ENCODE results near the gene TMEM272. TPM values are rescaled to one million over a fixed set of nuclear protein-coding genes. Genes with fewer than 3 reads are reported as not detected.

TMEM272 gene
- total RNA-seq, 1 donor from 2014 or later, result not detected

DNA sequence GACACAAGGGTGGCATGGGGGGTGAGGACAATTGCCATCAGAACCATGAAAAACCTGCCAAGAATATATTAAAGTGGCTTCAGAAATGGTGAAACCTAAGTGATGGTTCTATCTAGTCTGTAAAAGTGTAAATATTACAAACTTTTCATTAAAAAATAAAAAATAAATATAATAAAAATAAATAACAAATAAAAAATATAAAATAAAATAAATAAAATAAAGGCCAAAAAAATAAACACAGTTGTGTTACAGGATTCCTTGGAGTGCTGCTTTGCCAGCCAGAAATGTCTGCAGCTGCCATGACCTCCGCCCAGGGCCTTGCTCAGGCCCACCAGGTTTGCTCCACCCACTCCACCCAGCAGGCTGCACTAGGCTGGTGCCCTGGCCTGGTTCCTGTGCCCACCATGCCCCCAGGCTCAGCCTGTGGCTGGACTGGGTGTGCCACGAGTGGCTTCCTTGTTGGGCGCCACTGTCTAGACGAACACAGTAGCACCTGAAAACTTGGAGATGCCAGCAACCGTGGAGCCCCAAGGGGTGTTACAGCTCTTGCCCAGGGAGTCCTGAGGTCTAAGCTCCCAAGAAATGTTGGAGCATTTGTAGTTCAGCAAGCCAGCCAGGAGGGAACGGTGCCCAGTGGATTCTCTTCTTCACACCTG is 37.7 kb upstream of the TMEM272 start:
- TF ChIP-seq, protein P1, sequence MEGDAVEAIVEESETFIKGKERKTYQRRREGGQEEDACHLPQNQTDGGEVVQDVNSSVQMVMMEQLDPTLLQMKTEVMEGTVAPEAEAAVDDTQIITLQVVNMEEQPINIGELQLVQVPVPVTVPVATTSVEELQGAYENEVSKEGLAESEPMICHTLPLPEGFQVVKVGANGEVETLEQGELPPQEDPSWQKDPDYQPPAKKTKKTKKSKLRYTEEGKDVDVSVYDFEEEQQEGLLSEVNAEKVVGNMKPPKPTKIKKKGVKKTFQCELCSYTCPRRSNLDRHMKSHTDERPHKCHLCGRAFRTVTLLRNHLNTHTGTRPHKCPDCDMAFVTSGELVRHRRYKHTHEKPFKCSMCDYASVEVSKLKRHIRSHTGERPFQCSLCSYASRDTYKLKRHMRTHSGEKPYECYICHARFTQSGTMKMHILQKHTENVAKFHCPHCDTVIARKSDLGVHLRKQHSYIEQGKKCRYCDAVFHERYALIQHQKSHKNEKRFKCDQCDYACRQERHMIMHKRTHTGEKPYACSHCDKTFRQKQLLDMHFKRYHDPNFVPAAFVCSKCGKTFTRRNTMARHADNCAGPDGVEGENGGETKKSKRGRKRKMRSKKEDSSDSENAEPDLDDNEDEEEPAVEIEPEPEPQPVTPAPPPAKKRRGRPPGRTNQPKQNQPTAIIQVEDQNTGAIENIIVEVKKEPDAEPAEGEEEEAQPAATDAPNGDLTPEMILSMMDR (conservative IDR thresholded peaks at IDR 0.05; ENCODE audit: low read depth, low read length), result no peak
- DNase-seq (ENCODE audit: low read depth), result no peak
- H3K4me3 ChIP-seq (ENCODE audit: low read depth, low read length), result no peak overlapping the region

DNA sequence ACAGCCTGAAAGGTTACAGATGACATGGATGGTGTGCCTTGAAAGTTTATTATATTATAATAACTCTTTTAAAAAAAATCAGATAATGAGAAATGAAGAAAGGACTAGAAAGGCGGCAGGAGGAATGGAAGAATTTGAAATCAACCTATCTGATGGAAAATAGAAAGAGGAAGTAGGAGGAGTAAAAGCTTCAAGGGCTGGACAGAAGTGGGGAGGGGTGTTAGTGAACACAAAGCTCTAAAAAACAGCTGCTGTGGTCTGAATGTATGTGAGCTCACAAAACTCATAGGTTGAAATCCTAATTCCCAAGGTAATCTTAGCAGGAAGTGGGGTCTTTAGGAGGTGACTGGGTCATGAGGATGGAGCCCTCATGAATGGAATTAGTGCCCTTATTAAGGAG is 36.3 kb upstream of the TMEM272 start:
- no peak overlapping the region for H3K4me3 ChIP-seq (ENCODE audit: low read depth, low read length)
- DNase-seq (ENCODE audit: low read depth), result no peak
- TF ChIP-seq, protein P1 (conservative IDR thresholded peaks at IDR 0.05; ENCODE audit: low read depth, low read length), result no peak

DNA sequence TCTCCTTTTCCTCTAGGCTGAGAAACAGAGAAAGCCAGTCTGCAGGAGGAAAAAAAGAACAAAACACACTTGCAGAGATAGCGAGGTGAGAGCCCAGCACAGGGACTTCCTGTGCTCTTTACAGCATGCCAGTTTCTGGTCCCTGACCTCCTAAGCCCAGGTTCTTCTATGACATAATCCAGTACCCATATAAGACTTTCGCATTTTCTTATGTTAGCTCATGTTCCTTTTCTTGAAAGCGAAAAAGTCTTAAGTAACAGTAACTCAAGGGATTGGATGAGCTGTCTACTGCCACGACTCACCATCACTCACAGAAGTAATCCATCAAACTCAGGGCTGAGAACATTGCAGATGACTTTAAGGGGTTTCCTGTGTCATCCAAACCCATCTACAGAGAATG is 34.2 kb upstream of the TMEM272 start:
- DNase-seq (ENCODE audit: low read depth), result no peak
- TF ChIP-seq, protein P1 (conservative IDR thresholded peaks at IDR 0.05; ENCODE audit: low read depth, low read length), result no peak
- H3K4me3 ChIP-seq (ENCODE audit: low read depth, low read length), result no peak overlapping the region

DNA sequence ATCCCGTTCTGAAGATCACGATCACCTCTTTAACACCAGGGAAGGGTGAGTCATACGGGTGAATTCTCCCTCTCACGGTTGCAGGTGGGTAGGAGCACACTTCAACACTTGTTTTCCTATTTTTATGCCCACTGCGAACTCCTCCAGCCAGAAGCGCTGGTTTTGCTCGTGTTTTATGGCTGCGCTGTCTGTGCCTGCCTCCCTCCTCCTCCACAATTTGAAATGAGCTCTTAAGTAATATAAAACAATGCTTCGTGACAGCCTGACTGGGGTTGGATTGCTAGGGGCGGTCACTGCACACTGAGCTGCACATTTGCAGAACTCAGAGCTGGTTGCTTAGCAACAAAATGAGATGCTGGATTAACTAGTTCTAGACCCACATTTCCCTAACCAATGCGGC is 29.7 kb upstream of the TMEM272 start:
- H3K4me3 ChIP-seq (ENCODE audit: low read depth, low read length), result no peak overlapping the region
- DNase-seq (ENCODE audit: low read depth), result no peak
- TF ChIP-seq, protein P1 (conservative IDR thresholded peaks at IDR 0.05; ENCODE audit: low read depth, low read length), result no peak

DNA sequence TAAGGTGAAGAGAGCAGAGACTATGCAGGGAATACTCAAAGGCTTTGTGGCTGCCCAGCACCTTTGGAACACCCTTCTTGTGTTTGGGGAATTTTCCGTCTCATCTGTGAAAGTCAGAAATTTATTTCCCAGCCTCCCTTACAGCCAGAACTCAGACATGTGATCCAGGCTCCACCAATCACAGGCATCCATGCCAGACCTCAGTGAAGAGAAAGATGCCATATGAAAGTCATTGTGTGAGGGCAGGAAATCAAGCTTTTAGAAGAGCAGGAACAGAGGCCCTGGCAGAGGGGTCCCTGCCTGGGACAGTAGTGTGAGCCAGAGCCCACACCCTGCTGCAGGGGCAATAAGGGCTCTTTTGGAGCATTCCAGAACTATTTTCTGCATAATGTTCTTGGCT is 28.9 kb upstream of the TMEM272 start:
- TF ChIP-seq, protein P1 (conservative IDR thresholded peaks at IDR 0.05; ENCODE audit: low read depth, low read length), result no peak

DNA sequence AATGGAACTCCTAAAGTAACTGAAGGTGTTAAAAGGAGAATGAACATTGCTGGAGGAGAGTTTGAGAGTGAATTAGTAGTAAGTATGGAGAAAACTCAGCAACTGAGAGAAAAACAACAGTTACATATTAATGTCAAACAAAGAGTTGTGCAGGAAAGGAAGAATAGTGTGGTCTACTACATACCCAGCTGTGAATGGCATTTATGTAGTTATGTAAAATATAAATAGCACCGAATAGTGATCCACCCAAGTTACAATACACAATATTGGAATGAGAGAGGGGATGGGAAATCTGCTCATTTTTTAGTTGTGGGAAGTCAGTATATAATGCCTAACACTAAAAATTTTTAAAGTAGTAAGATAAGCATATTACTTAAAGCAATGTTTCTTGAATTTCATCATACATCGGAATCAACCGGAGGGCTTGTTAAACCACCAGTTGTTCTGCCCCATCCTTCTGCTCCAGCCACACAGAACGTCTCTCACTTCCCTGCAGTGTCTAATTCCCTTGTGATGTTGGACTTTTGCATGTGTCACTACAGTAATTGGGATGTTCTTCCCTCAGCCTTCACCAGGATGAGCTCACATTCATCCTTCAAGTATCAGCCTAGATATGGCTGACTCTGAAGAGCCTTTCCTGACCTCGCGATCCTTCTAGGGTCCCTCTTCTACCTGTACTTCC is 28.3 kb upstream of the TMEM272 start:
- TF ChIP-seq, protein P1 (conservative IDR thresholded peaks at IDR 0.05; ENCODE audit: low read depth, low read length), result no peak
- no peak overlapping the region for H3K4me3 ChIP-seq (ENCODE audit: low read depth, low read length)
- no peak for DNase-seq (ENCODE audit: low read depth)

More for the DNA sequence above, 28.9 kb upstream of the TMEM272 start:
- DNase-seq (ENCODE audit: low read depth), result no peak
- H3K4me3 ChIP-seq (ENCODE audit: low read depth, low read length), result no peak overlapping the region

DNA sequence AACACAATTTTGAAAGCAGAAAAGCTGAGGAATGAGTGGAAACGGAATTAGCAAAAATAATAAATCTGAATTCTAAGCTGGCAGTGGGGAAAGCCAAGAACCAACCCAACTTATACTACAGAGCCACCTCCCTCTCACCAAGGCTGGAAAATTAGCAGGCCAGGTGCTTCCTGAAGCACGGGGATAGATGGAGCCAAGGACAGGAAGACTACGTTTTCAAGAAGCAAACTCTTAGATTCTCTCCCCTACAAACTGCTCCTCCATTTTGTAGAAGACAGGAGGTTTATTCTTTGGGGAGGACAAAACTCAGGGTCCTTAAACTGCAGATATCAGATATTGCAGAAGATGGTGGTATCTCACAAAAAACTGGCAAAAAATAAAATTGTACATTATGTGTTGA is 25.6 kb upstream of the TMEM272 start:
- TF ChIP-seq, protein P1 (conservative IDR thresholded peaks at IDR 0.05; ENCODE audit: low read depth, low read length), result no peak
- no peak overlapping the region for H3K4me3 ChIP-seq (ENCODE audit: low read depth, low read length)
- DNase-seq (ENCODE audit: low read depth), result no peak
